ENCODE measurements around the gene COL23A1. TPM values are rescaled to one million over a fixed set of nuclear protein-coding genes. Genes with fewer than 3 reads are reported as not detected.

The COL23A1 gene
- polyA plus RNA-seq, 1 donor (not counting 4 experiments of a cell fraction or from before 2014, with no cell fraction given) = not detected

GRCh38 chr5:178381206-178381605, 209.0 kb downstream of the COL23A1 start:
- H3K4me3 ChIP-seq (ENCODE audit: control insufficient read depth in 2 of 3, extremely low read depth in 1 of 3, insufficient read depth in 2 of 3, low read depth in 1 of 3, low read length in 3 of 3) = no peak overlapping the region
- DNase-seq (ENCODE audit: low read depth, low spot score) (no peak), FAIRE-seq (no peak)
- H4K20me1 ChIP-seq (ENCODE audit: control insufficient read depth, extremely low read depth, insufficient read depth, low read length) = no peaks in the 10 kb centered on the region
- no peak overlapping the region for H3K4me2 ChIP-seq (ENCODE audit: control insufficient read depth, extremely low read depth, insufficient read depth, low read depth, low read length)
- H3K27ac ChIP-seq (ENCODE audit: control insufficient read depth, insufficient read depth, low read length) = no peak overlapping the region
- dilution Hi-C loops (cut with MboI; ENCODE audit: extremely low pct_ligation_motif_present, low sequenced_read_pairs) = no loop called here
- no peak overlapping the region for H2AFZ ChIP-seq (ENCODE audit: control insufficient read depth, low read length)
- H3K9ac ChIP-seq (ENCODE audit: control insufficient read depth, extremely low read depth, insufficient read depth, low read length) = no peak overlapping the region
- H3K9me3 ChIP-seq (ENCODE audit: control insufficient read depth, low read depth, low read length) = no peaks in the 10 kb centered on the region
- H3K9me1 ChIP-seq (ENCODE audit: control insufficient read depth, extremely low read depth, insufficient read depth, low read length) = no peaks in the 10 kb centered on the region
- H3K4me1 ChIP-seq (ENCODE audit: control insufficient read depth, extremely low read depth, insufficient read depth, low read length) = no peaks in the 10 kb centered on the region
- H3K79me2 ChIP-seq (ENCODE audit: control insufficient read depth, insufficient read depth, low read length) = no peaks in the 10 kb centered on the region
- H3K36me3 ChIP-seq (ENCODE audit: control insufficient read depth in 2 of 2, extremely low read depth in 1 of 2, insufficient read depth in 2 of 2, low read length in 2 of 2) = no peaks in the 10 kb centered on the region
- TF ChIP-seq CTCF (optimal IDR thresholded peaks at IDR 0.05 in 1 of 3, IDR thresholded peaks at IDR 0.05 in 1 of 3, conservative IDR thresholded peaks at IDR 0.05 in 1 of 3; ENCODE audit: extremely low read depth in 1 of 3, insufficient read depth in 2 of 3, low read length in 3 of 3) (no peak), EZH2 (IDR thresholded peaks at IDR 0.05; ENCODE audit: low read length) (no peak)
- no peaks in the 10 kb centered on the region for H3K27me3 ChIP-seq (ENCODE audit: control insufficient read depth, extremely low read depth, insufficient read depth, low read length)

GRCh38 chr5:178380541-178381074, 209.6 kb downstream of the COL23A1 start:
- no peak for FAIRE-seq
- no peaks in the 10 kb centered on the region for H3K36me3 ChIP-seq (ENCODE audit: control insufficient read depth in 2 of 2, extremely low read depth in 1 of 2, insufficient read depth in 2 of 2, low read length in 2 of 2)
- H3K4me2 ChIP-seq (ENCODE audit: control insufficient read depth, extremely low read depth, insufficient read depth, low read depth, low read length) = no peak overlapping the region
- H3K9me1 ChIP-seq (ENCODE audit: control insufficient read depth, extremely low read depth, insufficient read depth, low read length) = no peaks in the 10 kb centered on the region
- no peak overlapping the region for H3K9ac ChIP-seq (ENCODE audit: control insufficient read depth, extremely low read depth, insufficient read depth, low read length)
- H3K4me3 ChIP-seq (ENCODE audit: control insufficient read depth in 2 of 3, extremely low read depth in 1 of 3, insufficient read depth in 2 of 3, low read depth in 1 of 3, low read length in 3 of 3) = no peak overlapping the region
- H4K20me1 ChIP-seq (ENCODE audit: control insufficient read depth, extremely low read depth, insufficient read depth, low read length) = no peaks in the 10 kb centered on the region
- DNase-seq (ENCODE audit: low read depth, low spot score) = no peak
- H3K4me1 ChIP-seq (ENCODE audit: control insufficient read depth, extremely low read depth, insufficient read depth, low read length) = no peaks in the 10 kb centered on the region
- dilution Hi-C loops (cut with MboI; ENCODE audit: extremely low pct_ligation_motif_present, low sequenced_read_pairs) = no loop called here
- no peak for TF ChIP-seq EZH2 (IDR thresholded peaks at IDR 0.05; ENCODE audit: low read length)
- no peak for TF ChIP-seq CTCF (optimal IDR thresholded peaks at IDR 0.05 in 1 of 3, IDR thresholded peaks at IDR 0.05 in 1 of 3, conservative IDR thresholded peaks at IDR 0.05 in 1 of 3; ENCODE audit: extremely low read depth in 1 of 3, insufficient read depth in 2 of 3, low read length in 3 of 3)
- H3K79me2 ChIP-seq (ENCODE audit: control insufficient read depth, insufficient read depth, low read length) = no peaks in the 10 kb centered on the region
- H3K27me3 ChIP-seq (ENCODE audit: control insufficient read depth, extremely low read depth, insufficient read depth, low read length) = no peaks in the 10 kb centered on the region
- no peak overlapping the region for H3K27ac ChIP-seq (ENCODE audit: control insufficient read depth, insufficient read depth, low read length)
- no peaks in the 10 kb centered on the region for H3K9me3 ChIP-seq (ENCODE audit: control insufficient read depth, low read depth, low read length)
- no peak overlapping the region for H2AFZ ChIP-seq (ENCODE audit: control insufficient read depth, low read length)
